ENCODE data around the gene RPS16.
"Not testable (repeated sequence)": the region's sequence is repeated elsewhere in the genome, so short reads cannot be mapped to it uniquely, and the experiment has no call there.

RPS16 gene

DNA sequence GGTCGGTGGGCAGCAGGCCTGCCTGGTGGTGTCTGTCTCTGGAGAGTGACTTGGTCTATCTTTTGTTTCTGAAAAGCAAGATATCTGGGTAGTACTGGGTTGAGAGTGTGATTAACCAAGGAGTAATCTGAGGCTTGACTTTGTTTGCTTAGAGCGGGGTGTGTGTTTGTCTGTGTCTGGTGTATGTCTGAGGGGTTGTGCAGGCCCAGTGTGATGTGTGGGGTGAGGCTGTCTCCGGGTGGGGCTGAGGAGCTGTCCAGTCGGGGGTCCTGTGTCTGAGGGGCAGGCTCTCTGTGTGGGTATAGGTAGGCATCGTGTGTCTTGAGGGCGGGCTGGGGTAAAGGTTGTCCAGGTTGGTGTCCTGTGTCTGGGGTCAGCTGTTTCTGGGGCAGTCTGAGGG, 33.8 kb upstream of the RPS16 start:
- no peak overlapping the region for H3K4me3 ChIP-seq (ENCODE audit: low read depth, low read length)
- in situ Hi-C loops (cut with HindIII; ENCODE audit: low sequenced_read_pairs): no loop called here
- TF ChIP-seq, protein P1, sequence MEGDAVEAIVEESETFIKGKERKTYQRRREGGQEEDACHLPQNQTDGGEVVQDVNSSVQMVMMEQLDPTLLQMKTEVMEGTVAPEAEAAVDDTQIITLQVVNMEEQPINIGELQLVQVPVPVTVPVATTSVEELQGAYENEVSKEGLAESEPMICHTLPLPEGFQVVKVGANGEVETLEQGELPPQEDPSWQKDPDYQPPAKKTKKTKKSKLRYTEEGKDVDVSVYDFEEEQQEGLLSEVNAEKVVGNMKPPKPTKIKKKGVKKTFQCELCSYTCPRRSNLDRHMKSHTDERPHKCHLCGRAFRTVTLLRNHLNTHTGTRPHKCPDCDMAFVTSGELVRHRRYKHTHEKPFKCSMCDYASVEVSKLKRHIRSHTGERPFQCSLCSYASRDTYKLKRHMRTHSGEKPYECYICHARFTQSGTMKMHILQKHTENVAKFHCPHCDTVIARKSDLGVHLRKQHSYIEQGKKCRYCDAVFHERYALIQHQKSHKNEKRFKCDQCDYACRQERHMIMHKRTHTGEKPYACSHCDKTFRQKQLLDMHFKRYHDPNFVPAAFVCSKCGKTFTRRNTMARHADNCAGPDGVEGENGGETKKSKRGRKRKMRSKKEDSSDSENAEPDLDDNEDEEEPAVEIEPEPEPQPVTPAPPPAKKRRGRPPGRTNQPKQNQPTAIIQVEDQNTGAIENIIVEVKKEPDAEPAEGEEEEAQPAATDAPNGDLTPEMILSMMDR (IDR thresholded peaks at IDR 0.05; ENCODE audit: low read depth, low read length, missing control alignments): no peak
- DNase-seq (ENCODE audit: low read depth): no peak

DNA sequence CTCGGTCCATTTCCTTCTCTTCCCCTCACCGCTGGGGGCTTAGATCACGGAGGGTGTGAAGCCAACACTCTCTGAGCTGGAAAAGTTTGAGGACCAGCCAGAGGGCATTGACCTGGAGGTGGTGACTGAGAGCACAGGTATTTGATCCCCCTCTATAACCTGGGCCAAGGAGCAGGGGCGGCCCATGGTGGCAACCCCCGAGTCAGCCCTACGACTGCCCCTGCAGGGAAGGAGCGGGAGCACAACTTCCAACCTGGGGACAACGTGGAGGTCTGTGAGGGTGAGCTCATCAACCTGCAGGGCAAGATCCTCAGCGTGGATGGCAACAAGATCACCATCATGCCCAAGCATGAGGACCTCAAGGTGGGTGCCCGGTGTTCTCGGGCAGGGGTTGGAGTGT, 33.3 kb upstream of the RPS16 start:
- in situ Hi-C loops (cut with HindIII; ENCODE audit: low sequenced_read_pairs): no loop called here
- TF ChIP-seq, protein P1 (IDR thresholded peaks at IDR 0.05; ENCODE audit: low read depth, low read length, missing control alignments): no peak
- H3K4me3 ChIP-seq (ENCODE audit: low read depth, low read length): no peak overlapping the region
- no peak for DNase-seq (ENCODE audit: low read depth)

DNA sequence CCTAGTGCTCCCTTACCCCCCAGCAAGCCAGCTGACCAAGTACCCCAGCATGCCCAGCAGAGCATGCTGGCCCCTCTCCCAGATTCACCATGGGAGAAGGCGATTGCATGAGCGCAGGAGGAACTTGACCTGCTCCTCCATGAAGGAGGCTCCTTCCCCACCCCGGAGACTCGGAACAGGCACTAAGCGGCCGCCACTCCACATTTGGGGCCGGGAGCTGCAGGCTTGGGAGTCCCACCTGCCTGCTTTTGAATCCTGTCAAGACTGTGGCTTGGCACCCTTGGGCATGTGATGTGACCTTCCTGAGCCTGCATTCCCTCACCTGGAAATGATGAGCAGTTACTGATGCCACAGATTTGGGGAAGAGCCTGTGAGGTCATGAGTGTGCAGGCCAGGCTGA, 32.2 kb upstream of the RPS16 start:
- in situ Hi-C loops (cut with HindIII; ENCODE audit: low sequenced_read_pairs): no loop called here
- H3K4me3 ChIP-seq (ENCODE audit: low read depth, low read length): no peak overlapping the region
- TF ChIP-seq, protein P1 (IDR thresholded peaks at IDR 0.05; ENCODE audit: low read depth, low read length, missing control alignments): no peak
- DNase-seq (ENCODE audit: low read depth): no peak

DNA sequence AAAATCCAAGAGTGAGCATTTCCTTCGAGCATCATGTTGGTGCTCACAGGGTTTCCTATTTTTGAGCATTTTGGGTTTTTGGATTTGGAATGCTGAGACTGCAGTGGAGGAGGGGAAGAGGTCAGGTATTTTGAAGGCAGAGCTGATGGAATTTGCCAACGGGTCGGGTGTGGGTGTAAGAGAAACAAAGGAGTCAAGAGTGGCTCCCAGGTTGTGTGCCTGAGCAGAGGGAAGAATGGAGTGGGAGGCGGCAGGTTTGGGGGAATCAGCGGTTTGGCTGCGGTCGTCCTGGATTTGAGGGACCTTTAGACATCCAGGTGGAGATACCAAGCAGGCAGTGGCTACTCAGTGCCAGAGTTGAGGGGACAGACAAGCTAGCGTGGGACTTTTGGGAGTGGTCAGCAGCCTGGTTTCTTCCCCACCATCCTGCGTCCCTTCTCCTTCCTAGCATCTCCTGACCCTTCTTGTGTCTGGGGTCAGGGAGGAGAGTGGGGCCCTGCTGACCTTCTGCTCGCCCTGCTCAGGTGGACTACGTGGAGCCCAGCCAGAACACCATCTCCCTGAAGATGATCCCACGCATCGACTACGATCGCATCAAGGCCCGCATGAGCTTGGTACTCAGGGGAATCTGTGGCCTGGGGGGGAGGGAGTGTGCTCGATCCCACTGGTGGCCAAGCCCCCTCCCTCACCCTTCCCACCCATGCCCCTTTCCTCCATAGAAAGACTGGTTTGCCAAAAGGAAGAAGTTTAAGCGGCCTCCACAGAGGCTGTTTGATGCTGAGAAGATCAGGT, 30.4 kb upstream of the RPS16 start:
- in situ Hi-C loops (cut with HindIII; ENCODE audit: low sequenced_read_pairs): no loop called here
- TF ChIP-seq, protein P1 (IDR thresholded peaks at IDR 0.05; ENCODE audit: low read depth, low read length, missing control alignments): no peak
- no peak for DNase-seq (ENCODE audit: low read depth)
- no peak overlapping the region for H3K4me3 ChIP-seq (ENCODE audit: low read depth, low read length)

DNA sequence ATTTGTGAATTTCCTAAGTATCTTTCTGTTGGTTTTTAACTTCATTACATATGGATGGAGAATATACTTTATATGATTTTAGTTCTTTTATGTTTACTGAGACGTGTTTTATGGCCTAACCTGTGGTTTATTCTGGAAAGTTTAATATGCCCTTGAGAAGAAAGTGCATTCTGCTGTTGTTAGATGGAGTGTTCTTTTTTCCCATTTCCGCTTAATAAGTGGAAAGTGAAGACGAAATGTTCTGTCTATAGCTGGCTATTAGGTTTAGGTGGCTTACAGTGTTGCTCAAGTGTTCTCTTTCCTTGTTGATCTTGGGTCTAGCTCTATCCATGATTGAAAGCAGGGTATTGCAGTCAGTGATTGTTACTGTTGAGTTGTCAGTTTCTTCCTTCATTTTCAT, 27.7 kb upstream of the RPS16 start:
- H3K4me3 ChIP-seq (ENCODE audit: low read depth, low read length): no peak overlapping the region
- in situ Hi-C loops (cut with HindIII; ENCODE audit: low sequenced_read_pairs): no loop called here
- no peak for DNase-seq (ENCODE audit: low read depth)
- TF ChIP-seq, protein P1 (IDR thresholded peaks at IDR 0.05; ENCODE audit: low read depth, low read length, missing control alignments): no peak

DNA sequence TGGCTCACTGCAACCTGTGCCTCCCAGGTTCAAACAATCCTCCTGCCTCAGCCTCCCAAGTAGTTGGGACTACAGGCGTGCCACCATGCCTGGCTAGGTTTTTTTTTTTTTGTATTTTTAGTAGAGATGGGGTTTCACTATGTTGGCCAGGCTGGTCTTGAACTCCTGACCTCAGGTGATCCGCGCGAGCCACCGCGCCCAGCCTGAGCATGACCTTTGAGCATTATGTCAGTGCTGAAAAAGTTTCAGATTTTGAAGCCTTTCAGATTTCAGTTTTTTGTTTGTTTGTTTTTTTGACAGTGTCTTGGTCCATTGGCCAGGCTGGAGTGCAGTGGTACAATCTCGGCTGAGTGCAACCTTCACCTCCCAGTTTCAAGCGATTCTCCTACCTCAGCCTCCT, 15.5 kb upstream of the RPS16 start:
- DNase-seq (ENCODE audit: low read depth); H3K4me3 ChIP-seq (ENCODE audit: low read depth, low read length); in situ Hi-C loops (cut with HindIII; ENCODE audit: low sequenced_read_pairs): not testable (repeated sequence)

DNA sequence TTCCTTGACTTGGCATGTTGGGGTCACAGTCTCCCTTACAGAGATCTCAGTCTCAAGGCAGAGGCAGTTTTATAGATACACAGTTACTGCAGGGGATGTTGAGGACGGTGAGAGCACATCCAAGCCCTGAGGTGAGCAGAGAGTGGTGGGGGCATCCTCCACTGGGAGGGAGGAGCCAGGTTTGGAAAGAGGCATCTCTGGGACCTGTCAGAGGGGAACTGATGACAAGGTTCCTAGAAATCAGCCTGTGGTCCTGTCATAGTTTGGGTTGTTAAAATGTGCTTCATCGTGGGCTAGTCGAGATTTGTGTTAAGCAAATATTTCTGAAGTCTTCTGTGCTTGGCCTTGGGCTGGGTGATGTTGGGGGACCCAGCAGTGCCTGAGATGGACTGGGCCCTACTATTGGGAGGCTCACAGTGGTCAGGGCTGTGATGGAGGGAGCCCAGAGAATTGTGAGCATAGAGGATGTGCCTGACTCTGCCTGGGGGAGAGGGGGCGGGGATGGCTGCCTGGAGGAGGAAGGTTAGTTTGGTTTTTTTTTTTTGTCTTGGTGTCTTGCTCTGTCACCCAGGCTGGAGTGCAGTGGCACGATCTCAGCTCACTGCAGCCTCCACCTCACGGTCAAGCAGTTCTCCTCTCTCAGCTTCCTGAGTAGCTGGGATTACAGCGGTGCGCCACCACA, 13.5 kb upstream of the RPS16 start:
- in situ Hi-C loops (cut with HindIII; ENCODE audit: low sequenced_read_pairs): no loop called here
- TF ChIP-seq, protein P1 (IDR thresholded peaks at IDR 0.05; ENCODE audit: low read depth, low read length, missing control alignments): no peak
- DNase-seq (ENCODE audit: low read depth): no peak
- no peak overlapping the region for H3K4me3 ChIP-seq (ENCODE audit: low read depth, low read length)
